Neural cell (in vitro differentiated cells): Measurements from ENCODE around the gene MPIG6B.

Experiments used
- CTCF ChIP-seq: fragments of 450-650 bp; IDR thresholded peaks from 2 replicates; pipeline ENCODE4 v1.5.1; 2014; ENCODE audit warnings: antibody characterized with exemption, mild to moderate bottlenecking, moderate library complexity; ENCODE audit not compliant: poor library complexity, severe bottlenecking
- EP300 ChIP-seq: fragments of 450-650 bp; conservative IDR thresholded peaks from 2 replicates; pipeline ENCODE4 v1.6.1; 2014; ENCODE audit warnings: antibody characterized with exemption, mild to moderate bottlenecking, moderate library complexity; ENCODE audit not compliant: poor library complexity, severe bottlenecking
- EZH2 ChIP-seq: fragments of 200-600, 300-800 bp; shearing (Covaris generic), sonication (generic); IDR thresholded peaks from 2 replicates; pipeline ENCODE4 v1.6.1; 2014; ENCODE audit warnings: antibody characterized with exemption, low read length, borderline replicate concordance, mild to moderate bottlenecking; ENCODE audit not compliant: insufficient read depth, poor library complexity, severe bottlenecking
- POLR2AphosphoS5 ChIP-seq: IDR thresholded peaks from 2 replicates; pipeline ENCODE4 v1.6.1; 2012
- RAD21 ChIP-seq: fragments of 450-650 bp; conservative IDR thresholded peaks from 2 replicates; pipeline ENCODE4 v1.6.1; 2014; ENCODE audit warnings: antibody characterized with exemption, mild to moderate bottlenecking, moderate library complexity
- TAF1 ChIP-seq: IDR thresholded peaks from 2 replicates; pipeline ENCODE4 v1.6.1; 2012; ENCODE audit warnings: low read depth
- TF ChIP-seq, protein P1 (sequence below): IDR thresholded peaks from 2 replicates; pipeline ENCODE4 v1.6.1; 2012; ENCODE audit warnings: borderline replicate concordance

- TF ChIP-seq EP300: no peak
- TF ChIP-seq CTCF: no peak
- TF ChIP-seq, protein P1, sequence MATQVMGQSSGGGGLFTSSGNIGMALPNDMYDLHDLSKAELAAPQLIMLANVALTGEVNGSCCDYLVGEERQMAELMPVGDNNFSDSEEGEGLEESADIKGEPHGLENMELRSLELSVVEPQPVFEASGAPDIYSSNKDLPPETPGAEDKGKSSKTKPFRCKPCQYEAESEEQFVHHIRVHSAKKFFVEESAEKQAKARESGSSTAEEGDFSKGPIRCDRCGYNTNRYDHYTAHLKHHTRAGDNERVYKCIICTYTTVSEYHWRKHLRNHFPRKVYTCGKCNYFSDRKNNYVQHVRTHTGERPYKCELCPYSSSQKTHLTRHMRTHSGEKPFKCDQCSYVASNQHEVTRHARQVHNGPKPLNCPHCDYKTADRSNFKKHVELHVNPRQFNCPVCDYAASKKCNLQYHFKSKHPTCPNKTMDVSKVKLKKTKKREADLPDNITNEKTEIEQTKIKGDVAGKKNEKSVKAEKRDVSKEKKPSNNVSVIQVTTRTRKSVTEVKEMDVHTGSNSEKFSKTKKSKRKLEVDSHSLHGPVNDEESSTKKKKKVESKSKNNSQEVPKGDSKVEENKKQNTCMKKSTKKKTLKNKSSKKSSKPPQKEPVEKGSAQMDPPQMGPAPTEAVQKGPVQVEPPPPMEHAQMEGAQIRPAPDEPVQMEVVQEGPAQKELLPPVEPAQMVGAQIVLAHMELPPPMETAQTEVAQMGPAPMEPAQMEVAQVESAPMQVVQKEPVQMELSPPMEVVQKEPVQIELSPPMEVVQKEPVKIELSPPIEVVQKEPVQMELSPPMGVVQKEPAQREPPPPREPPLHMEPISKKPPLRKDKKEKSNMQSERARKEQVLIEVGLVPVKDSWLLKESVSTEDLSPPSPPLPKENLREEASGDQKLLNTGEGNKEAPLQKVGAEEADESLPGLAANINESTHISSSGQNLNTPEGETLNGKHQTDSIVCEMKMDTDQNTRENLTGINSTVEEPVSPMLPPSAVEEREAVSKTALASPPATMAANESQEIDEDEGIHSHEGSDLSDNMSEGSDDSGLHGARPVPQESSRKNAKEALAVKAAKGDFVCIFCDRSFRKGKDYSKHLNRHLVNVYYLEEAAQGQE: no peak
- TF ChIP-seq RAD21: no peak
- no peak for TF ChIP-seq TAF1
- TF ChIP-seq EZH2: no peak
- TF ChIP-seq POLR2AphosphoS5: no peak
Observed at GRCh38 chr6:31742894-31743293, 19.7 kb downstream of the MPIG6B start.
